ENCODE data around the gene TCF7L1.
"Not testable (repeated sequence)": the region's sequence is repeated elsewhere in the genome, so short reads cannot be mapped to it uniquely, and the experiment has no call there.

TCF7L1 gene

GRCh38 chr2:85187069-85187468 is 53.9 kb downstream of the TCF7L1 start:
- no peak for DNase-seq

GRCh38 chr2:85188852-85189251 is 55.7 kb downstream of the TCF7L1 start:
- no peak for DNase-seq

GRCh38 chr2:85189606-85190270 is 56.5 kb downstream of the TCF7L1 start:
- DNase-seq, result no peak

- no peak for DNase-seq
Observed at GRCh38 chr2:85191157-85191556, 58.0 kb downstream of the TCF7L1 start.

GRCh38 chr2:85194780-85195480 is 61.7 kb downstream of the TCF7L1 start:
- DNase-seq, result no peak

- DNase-seq, result no peak
Observed at GRCh38 chr2:85195956-85196355, 62.8 kb downstream of the TCF7L1 start.

- no peak for DNase-seq
Observed at GRCh38 chr2:85199698-85200097, 66.5 kb downstream of the TCF7L1 start.

- DNase-seq, result no peak
Observed at GRCh38 chr2:85209887-85210286, 76.7 kb downstream of the TCF7L1 start.

- no peak for DNase-seq
Observed at GRCh38 chr2:85210511-85210910, 77.3 kb downstream of the TCF7L1 start.

- not testable (repeated sequence) for DNase-seq
Observed at GRCh38 chr2:85211606-85212005, 78.4 kb downstream of the TCF7L1 start.

- no peak for DNase-seq
Observed at GRCh38 chr2:85212841-85213240, 79.6 kb downstream of the TCF7L1 start.

GRCh38 chr2:85213404-85213803 is 80.2 kb downstream of the TCF7L1 start:
- no peak for DNase-seq

- no peak for DNase-seq
Observed at GRCh38 chr2:85213901-85214512, 80.8 kb downstream of the TCF7L1 start.

- no peak for DNase-seq
Observed at GRCh38 chr2:85215081-85215447, 81.9 kb downstream of the TCF7L1 start.

- no peak for DNase-seq
Observed at GRCh38 chr2:85215448-85216401, 82.5 kb downstream of the TCF7L1 start.

- DNase-seq, result no peak
Observed at GRCh38 chr2:85216927-85217326, 83.7 kb downstream of the TCF7L1 start.

GRCh38 chr2:85221067-85221691 is 88.0 kb downstream of the TCF7L1 start:
- no peak for DNase-seq

GRCh38 chr2:85222792-85223191 is 89.6 kb downstream of the TCF7L1 start:
- no peak for DNase-seq

- no peak for DNase-seq
Observed at GRCh38 chr2:85226783-85227182, 93.6 kb downstream of the TCF7L1 start.

GRCh38 chr2:85230679-85231467 is 97.7 kb downstream of the TCF7L1 start:
- no peak for DNase-seq

- DNase-seq, result no peak
Observed at GRCh38 chr2:85231468-85231805, 98.2 kb downstream of the TCF7L1 start.

GRCh38 chr2:85231952-85232351 is 98.8 kb downstream of the TCF7L1 start:
- DNase-seq, result no peak
